H7 (cell line): ENCODE data around the gene DGKI. TPM values are rescaled to one million over a fixed set of nuclear protein-coding genes. Genes with fewer than 3 reads are reported as not detected.

Experiments
- DNase-seq: peaks from one replicate; pipeline ENCODE4 v3.0.0; 2012
- H3K27me3 ChIP-seq: 2 replicates; pipeline ENCODE4 v1.6.0; 2011; ENCODE audit warnings: mild to moderate bottlenecking, low read length; ENCODE audit not compliant: control insufficient read depth, insufficient read depth
- H3K36me3 ChIP-seq: replicated peaks from 2 replicates; pipeline ENCODE4 v1.5.1; 2011; ENCODE audit warnings: low read length; ENCODE audit not compliant: control insufficient read depth, insufficient read depth
- H3K4me3 ChIP-seq: 2 replicates; pipeline ENCODE4 v1.5.1; 2011; ENCODE audit warnings: low read depth, mild to moderate bottlenecking, control low read depth, low read length, moderate library complexity; ENCODE audit not compliant: insufficient read depth
- total RNA-seq: library from RNA; depleted of rRNA; stranded (reverse); fragments of >200 nt; shearing (Covaris generic); gene quantifications from 2 replicates; pipeline ENCODE4 v1.2.3, GENCODE V29; 2014

DGKI gene
- total RNA-seq, 1 experiment from 2014 or later: 0.14 TPM

DNA sequence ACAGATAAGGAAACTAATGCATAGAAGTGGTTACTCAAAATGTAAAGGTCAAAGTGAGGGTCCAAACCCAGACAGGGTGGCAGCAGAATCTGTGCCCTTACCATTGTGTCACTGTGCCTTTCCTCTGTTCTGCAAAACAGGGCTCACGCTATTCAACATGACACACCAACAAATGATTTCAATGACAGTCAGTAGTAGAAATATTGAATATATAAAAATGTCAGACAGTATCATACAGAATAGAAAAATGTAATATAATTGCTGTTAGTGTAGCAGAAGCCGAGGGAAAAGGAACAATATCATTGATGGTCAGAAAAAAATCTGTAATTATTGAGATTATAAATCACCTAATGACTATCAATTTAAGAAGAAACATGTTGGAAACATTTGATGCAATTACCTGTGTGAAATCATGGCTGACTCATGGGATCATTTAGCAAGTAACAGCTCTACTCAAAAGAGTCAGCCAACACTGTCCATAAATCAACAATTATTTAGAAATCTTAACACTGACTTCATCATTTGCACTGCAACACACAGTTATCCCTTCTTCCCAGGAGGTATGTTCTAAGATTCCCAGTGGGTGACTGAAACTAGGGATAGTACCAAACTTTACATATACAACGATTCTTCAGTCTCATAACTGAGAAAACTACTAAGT lies 198.7 kb downstream of the DGKI start:
- H3K27me3 ChIP-seq: no peaks in the 10 kb centered on the region
- no peak overlapping the region for H3K4me3 ChIP-seq
- no peak for DNase-seq
- H3K36me3 ChIP-seq: no peaks in the 10 kb centered on the region

DNA sequence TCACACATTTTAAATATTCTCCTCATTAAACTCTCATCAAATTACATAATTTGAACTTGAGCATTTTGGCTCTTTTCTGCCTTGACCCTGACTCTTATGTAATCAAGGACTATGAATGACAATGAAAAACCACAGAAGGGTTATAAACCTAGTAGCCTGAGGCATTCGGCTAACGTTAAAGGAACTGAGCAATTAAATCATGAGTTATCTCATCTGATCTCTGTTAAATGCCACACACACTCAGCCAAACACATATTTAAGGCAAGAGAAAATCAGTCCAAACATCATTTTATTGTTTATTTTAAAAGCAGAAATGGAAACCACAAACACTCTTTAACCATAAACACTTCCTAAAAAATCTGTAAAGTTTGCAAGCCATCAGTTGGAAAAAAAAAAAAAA lies 204.3 kb downstream of the DGKI start:
- H3K27me3 ChIP-seq: no peaks in the 10 kb centered on the region
- H3K4me3 ChIP-seq: no peak overlapping the region
- DNase-seq: no peak
- H3K36me3 ChIP-seq: no peaks in the 10 kb centered on the region

DNA sequence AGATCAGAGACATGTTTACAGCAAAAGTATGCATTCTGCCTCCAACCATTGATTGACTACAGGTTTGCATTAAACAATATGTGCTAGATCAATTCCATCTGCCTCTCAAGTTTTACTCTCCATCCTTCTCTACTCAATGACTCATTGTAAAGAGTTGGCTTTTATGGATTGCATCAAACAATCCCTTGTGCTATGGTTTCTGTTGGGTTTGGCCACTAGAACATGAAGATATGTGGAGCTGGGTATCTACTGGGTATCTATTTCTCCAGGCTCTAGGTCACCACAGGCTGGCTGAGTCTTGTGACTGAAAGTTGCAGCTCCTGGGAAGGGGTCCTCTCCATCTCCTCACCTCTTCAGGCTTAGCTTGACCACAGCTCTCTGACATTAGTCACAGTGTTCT lies 204.7 kb downstream of the DGKI start:
- H3K36me3 ChIP-seq: no peaks in the 10 kb centered on the region
- no peak for DNase-seq
- no peak overlapping the region for H3K4me3 ChIP-seq
- H3K27me3 ChIP-seq: no peaks in the 10 kb centered on the region

DNA sequence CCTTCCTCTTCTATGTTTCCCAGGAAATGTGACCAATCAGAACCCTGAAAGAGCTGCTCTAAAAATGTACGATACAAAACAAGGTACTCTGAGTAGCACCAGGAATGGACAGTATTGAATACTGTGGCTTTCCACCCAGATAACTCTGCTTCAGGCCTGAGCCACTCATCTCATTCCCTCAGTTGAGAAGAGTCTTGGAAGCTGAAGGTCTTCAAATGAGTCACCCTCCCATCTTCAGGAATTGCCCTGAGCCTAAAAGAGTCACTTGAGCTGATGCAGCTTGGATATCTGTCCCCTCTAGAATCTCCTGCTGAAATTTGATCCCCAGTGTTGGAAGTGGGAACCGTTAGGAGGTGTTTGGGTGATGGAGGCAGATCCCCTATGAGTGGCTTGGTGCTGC lies 210.4 kb downstream of the DGKI start:
- Histone ChIP-seq H3K36me3 (no peaks in the 10 kb centered on the region), H3K27me3 (no peaks in the 10 kb centered on the region), H3K4me3 (no peak overlapping the region)
- no peak for DNase-seq

DNA sequence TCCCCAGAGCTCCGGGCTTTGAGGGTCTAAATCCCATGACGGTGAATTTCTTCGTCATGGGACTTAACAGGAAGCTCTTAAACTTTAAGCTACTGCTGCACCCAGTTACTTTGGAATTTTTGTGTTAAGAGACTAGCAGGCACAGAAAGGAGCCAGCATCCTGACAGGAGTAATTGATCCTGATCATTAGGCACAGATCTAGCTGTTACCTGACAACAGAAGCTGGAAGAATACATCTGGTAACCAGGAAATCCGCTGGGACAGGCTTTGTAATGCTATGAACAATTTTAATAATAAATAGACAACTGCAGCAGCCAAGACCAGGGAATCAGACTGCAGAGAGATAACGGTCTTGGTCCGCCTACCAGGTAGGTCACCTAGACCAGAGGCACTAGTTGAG lies 210.9 kb downstream of the DGKI start:
- Histone ChIP-seq H3K27me3 (no peaks in the 10 kb centered on the region), H3K4me3 (no peak overlapping the region), H3K36me3 (no peaks in the 10 kb centered on the region)
- DNase-seq: no peak

DNA sequence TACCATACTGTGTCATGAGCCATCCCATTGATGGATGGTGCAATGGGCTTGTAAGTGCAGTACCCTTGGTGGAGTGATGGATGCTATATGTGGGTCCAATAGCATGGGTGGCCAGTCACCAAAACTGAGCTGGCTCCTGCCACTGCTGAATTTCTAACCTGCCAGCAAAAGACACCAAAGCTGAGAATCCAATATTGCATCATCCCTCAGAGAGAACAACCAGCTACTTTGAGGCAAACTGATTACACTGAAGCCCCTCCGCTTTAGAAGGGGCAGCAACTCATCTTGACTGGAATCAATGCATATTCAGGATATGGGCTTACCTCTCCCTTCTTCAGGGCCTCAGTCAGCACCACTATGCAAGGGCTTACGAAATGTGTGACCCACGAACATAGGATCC lies 211.6 kb downstream of the DGKI start:
- no peak for DNase-seq
- Histone ChIP-seq H3K27me3 (no peaks in the 10 kb centered on the region), H3K36me3 (no peaks in the 10 kb centered on the region), H3K4me3 (no peak overlapping the region)

DNA sequence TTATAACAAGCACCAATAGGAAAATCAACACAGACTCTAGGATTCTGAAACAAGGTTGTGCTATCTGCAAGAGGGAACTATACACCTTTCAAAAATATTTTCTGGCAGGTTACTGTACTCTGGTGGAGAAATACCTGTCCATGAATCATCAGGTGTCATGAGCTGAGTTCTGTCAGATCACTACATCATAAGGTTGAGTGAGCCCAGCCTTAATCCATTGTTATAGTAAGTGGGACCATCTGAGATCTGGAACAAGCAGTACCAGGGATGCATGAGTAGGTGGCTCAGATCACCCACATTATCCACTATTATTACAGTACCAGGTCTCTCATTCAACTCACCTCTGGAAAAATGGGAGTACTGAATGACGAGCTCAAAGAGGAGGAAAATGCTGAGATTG lies 212.4 kb downstream of the DGKI start:
- no peaks in the 10 kb centered on the region for H3K36me3 ChIP-seq
- no peaks in the 10 kb centered on the region for H3K27me3 ChIP-seq
- no peak overlapping the region for H3K4me3 ChIP-seq
- DNase-seq: no peak

DNA sequence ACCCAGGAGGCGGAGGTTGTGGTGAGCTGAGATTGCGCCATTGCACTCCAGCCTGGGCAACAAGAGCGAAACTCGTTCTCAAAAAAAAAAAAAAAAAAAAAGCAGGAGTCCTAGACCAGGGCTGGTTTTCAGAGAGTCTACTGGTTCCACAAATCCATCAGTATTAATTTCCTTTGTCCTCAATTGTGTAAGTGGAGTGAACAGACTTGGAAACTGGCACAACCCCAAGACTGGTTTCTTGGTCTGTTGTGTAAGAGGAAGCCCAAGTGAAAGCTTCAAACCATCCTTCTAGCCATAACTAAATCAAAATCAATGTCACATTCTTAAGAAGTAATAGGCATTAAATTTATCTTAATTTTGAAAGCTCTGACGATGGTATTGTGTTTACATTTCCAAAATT lies 213.6 kb downstream of the DGKI start:
- Histone ChIP-seq H3K4me3 (no peak overlapping the region), H3K27me3 (no peaks in the 10 kb centered on the region), H3K36me3 (no peaks in the 10 kb centered on the region)
- no peak for DNase-seq

DNA sequence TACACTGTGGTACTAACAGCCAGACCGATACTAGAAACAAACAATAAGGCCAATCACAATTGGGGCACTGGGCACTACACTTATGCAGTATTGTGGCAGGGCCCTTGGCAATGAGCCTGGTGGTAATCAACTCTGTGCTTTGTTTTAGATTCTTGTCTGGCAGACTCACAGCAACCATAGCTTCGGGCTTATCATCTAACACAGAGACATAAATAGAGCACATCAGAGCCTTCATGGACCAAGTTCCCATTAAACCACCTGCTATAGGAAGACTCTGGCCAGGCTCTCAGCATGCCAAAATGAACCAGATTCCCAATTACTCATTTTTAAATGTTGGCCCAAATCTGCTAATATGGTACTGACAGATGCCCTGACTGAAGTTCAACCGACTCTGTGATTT lies 218.6 kb downstream of the DGKI start:
- no peak for DNase-seq
- no peaks in the 10 kb centered on the region for H3K27me3 ChIP-seq
- H3K36me3 ChIP-seq: no peaks in the 10 kb centered on the region
- no peak overlapping the region for H3K4me3 ChIP-seq

DNA sequence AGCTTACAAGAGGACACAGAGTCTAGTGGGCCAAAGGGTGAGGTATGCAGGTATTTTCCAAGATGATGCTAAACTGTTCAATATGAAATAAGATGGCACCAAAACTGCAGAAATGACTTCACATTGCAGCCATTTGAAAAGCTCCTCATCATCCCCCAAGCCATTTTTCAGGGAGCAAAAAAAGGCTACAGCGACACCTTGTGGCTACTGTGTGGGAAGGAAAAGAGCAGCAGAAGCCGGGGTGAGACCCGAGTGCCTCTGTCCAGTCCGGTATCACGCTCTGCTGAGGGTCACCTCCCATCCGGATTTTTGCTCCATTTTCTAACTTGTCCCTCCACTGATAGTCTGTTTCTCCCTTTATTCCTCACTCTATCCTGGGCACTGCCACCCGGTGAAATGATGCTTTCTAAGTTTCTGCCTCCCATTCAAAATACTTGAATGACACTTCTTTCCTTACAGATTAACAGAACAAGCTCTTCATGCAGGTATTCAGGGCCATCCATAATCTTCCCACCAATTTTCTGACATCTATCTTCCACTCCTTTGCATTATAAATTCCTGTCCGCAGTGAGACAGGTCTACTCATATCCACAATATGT lies 220.2 kb downstream of the DGKI start:
- no peaks in the 10 kb centered on the region for H3K36me3 ChIP-seq
- no peak overlapping the region for H3K4me3 ChIP-seq
- H3K27me3 ChIP-seq: no peaks in the 10 kb centered on the region
- DNase-seq: peak; percentile 69

DNA sequence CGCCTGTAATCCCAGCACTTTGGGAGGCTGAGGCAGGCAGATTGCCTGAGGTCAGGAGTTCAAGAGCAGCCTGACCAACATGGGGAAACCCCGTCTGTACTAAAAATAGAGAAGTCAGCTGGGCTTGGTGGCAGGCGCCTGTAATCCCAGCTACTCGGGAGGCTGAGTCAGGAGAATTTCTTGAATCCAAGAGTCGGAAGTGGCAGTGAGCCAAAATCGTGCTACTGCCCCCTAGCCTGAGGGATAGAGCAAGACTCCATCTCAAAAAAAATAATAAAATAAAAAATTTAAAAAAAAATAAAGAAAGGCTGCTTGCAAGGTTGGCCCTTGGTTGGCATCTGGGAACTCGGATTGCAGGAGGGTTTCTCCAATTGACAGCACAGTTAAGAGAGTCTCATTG lies 221.6 kb downstream of the DGKI start:
- no peaks in the 10 kb centered on the region for H3K27me3 ChIP-seq
- H3K36me3 ChIP-seq: no peaks in the 10 kb centered on the region
- no peak overlapping the region for H3K4me3 ChIP-seq
- no peak for DNase-seq

DNA sequence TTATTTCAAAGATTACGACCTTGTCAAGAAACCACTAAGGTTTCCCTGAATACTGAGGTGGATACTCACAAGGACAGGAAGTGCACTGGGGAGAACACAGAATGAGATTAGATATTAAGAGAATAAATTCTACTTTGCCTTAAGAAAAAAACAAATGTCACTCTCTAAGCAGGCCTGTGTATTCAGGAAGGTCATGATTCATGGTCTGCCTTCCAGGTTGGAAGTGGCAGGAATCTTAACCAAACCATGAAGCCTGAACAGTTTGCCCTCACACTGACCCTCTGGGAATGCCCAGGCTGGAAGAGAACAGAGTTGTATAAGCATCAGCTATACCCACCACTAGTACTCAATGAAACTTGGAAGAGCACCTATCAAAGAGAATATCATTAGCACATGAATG lies 227.6 kb downstream of the DGKI start:
- no peaks in the 10 kb centered on the region for H3K27me3 ChIP-seq
- no peak for DNase-seq
- no peak overlapping the region for H3K4me3 ChIP-seq
- no peaks in the 10 kb centered on the region for H3K36me3 ChIP-seq

DNA sequence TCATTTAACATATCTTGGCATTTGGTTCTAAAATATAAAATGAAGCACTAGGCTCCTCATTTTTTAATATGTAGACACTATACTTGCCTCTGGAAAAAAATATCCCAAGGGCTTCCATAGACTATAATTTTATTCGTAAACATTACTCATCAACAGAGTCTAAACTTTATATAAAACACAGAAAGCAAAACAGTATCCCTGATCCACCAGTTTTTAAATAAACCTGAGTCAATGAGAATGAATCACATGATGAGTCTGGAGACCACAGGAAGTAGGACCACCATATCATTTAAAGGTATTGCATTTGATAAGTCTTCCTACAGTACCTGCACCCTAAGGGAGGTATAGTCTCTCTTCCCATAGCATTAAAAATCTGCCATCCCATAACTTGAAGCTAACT lies 228.0 kb downstream of the DGKI start:
- Histone ChIP-seq H3K36me3 (no peaks in the 10 kb centered on the region), H3K27me3 (no peaks in the 10 kb centered on the region), H3K4me3 (no peak overlapping the region)
- DNase-seq: no peak

DNA sequence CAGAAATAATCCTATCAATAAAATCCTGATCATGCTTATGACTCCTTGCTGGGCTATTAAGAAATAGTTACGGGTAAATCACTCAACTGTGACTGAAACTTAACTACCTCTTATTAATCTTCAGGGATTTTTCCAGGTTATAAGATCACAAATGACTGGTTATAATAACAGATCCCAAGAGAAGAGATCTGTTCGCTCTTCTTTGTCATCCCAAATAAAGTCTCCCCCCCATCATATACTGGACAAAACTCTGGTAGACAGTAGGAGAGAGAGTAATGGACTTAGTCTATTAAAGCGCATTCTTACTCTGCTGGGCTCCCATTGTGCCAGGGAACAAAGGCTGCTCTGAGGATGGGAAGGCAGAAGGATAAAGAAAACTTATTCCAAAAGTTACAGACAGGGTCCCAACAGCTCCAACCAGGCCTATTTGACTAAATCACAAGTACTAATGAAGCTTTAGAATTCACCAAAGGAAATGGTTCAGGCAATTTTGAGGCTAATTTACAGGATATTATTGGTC lies 233.7 kb downstream of the DGKI start:
- no peak for DNase-seq
- H3K27me3 ChIP-seq: no peaks in the 10 kb centered on the region; the same call in 1 of the 2 replicates
- H3K36me3 ChIP-seq: no peaks in the 10 kb centered on the region
- no peak overlapping the region for H3K4me3 ChIP-seq

DNA sequence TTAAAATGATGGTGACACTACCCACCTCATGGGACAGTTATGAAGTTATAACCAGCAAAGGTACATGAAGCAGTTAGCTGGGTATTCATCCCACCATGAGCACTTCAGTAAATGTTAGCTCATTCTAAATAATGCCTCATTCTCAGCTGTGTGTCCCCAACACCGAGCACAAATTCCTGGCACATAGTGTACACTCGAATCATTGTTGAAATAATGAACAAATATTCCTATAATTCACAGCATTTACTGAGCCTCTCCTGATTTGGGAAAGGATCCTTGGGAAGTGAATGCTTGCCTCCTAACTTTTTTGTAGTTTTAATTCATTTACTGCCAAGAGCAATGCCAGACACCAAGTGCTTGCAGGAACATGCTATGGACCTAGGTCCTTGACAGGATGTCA lies 235.2 kb downstream of the DGKI start:
- DNase-seq: no peak
- H3K27me3 ChIP-seq: no peaks in the 10 kb centered on the region; the same call in 1 of the 2 replicates

More for the DNA sequence above, 235.2 kb downstream of the DGKI start:
- no peaks in the 10 kb centered on the region for H3K36me3 ChIP-seq
- H3K4me3 ChIP-seq: no peak overlapping the region
